Inflammatory macrophage (primary cell): ENCODE results near the gene PPP1R3A.
"Not testable (repeated sequence)": the region's sequence is repeated elsewhere in the genome, so short reads cannot be mapped to it uniquely, and the experiment has no call there.

Source experiments
- DNase-seq, 2 donors: peaks; one replicate each; pipeline ENCODE4 v3.0.0-alpha.2; 2020 to 2022
- total RNA-seq, 18 experiments: gene quantifications; one replicate each; lab custom pipeline; 2026; ENCODE audit warnings: mixed read lengths in 6 of 18, inconsistent platforms in 2 of 18; lab: John Stamatoyannopoulos, UW

The PPP1R3A gene
- 0 to 0.18 (median 0) reads per million in 18 experiments for total RNA-seq

- no peak for DNase-seq
These were observed at the start of gene PPP1R3A for GRCh38 chr7:113918946-113919345. Gene PPP1R3A (minus strand): TSS chr7:113919009. CDS start chr7:113918996, 13 bp downstream.

- no peak for DNase-seq
These were observed 44.5 kb upstream of the PPP1R3A start for GRCh38 chr7:113963356-113963755.

DNA sequence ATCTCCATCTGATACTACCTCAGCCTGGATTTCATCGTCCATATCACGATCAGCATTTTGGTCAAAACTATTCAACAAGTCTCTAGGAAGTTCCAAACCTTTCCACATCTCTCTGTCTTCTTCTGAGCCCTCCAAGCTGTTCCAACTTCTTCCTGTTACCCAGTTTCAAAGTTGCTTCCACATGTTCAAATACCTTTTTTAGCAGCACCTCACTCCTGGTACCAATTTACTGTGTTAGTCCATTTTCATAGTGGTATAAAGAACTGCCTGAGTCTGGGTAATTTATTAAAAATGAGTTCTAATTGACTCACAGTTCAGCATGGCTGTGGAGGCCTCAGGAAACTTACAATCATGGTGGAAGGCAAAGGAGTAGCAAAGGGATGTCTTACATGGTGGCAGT lies 41.1 kb upstream of the PPP1R3A start:
- DNase-seq: no peak

DNA sequence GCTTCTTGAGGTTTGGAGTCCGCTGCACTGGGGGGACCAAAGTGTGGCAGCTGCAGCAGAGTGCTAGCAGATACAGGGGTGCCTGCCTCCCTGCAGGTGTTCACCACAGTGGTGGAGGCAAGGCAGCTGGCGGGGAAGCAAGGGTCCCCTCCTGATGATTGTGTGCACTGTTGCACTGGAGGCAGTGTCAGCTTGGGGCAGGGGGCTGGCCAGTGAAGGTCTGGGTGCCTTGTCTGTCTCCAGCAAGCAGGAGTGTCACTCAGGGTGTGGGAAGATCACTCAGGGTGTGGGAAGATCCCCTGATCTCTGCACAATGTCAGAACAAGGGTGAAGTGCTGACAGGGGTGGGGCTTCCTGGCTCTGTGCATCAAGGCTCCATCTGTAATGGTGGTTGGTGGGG lies 36.3 kb upstream of the PPP1R3A start:
- no peak for DNase-seq

GRCh38 chr7:113953553-113953952 lies 34.7 kb upstream of the PPP1R3A start:
- no peak for DNase-seq

- DNase-seq: no peak
These were observed 26.5 kb upstream of the PPP1R3A start for GRCh38 chr7:113945018-113945938.

DNA sequence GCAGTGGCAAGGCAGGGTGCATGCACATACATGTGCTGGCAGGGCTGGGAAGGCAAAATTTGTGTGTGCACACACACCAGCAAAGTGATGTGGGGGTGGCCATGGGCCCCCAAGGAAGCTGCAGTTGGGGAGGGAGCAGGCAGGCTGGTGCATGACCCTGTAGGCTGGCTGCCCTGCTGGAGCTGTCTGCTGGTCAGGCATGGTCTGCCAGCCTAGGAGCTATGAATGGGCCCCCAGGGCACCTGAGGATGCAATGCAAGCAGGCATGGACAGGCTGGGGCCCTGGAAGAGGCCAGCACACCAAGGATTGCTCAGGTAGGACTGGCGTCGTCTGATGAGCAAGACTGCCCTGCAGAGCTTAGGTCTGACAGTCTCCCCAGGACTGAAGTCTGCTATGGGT lies 18.2 kb upstream of the PPP1R3A start:
- no peak for DNase-seq

DNA sequence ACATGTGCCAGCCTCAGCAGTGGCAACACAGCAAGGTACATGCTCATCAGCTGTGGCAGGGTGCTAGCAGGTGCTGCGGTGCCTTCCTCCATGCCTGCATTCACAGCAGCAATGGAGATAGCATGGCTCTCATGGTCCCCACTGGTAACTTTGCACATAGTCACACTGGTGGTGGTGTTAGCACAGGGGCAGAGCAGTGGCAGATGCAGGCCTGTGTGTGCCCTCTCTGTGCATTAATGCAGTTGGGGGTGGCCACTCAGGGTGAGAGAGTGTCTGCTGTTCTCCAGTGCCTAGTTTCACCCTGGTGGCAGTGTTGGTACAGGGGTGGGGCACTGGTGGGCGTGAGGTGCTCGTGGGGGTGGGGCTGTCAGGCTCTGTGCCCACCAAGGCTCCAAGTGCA lies 17.7 kb upstream of the PPP1R3A start:
- DNase-seq: no peak

- not testable (repeated sequence) for DNase-seq
These were observed 10.6 kb upstream of the PPP1R3A start for GRCh38 chr7:113929389-113929788.

DNA sequence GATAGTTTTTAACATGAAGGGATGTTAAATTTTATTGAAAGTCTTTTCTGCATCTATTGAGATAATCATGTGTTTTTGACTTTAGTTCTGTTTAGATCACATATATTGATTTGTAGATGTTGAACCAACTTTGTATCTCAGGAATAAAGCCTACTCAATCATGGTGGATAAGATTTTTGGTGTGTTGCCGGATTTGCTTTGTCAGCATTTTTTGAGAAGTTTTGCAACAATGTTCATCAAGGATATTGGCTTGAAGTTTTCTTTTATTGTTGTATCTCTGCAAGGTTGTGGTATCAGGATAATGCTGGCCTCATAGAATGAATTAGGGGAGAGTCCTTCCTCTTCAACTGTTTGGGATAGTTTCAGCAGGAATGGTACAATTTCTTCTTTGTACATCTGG lies 9.3 kb upstream of the PPP1R3A start:
- no peak for DNase-seq

DNA sequence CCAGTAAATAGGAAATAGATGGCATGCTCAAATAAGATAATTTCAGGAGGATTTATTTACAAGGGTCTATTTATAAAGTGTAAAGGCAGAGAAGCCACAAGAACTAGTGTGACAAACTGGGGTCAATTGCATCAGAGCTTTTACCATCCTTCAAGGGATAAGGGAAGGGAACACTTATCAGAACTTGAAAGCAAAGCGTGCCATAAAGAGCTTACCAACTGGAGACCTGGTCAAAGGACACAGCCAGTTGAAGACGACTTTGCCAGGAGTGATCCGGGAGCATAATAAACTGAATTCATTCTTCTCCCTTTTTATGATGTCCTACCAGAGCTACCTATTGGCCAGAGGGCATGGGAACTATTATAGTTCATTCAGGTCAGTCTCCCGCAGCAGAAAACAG lies 3.2 kb upstream of the PPP1R3A start:
- DNase-seq: no peak

DNA sequence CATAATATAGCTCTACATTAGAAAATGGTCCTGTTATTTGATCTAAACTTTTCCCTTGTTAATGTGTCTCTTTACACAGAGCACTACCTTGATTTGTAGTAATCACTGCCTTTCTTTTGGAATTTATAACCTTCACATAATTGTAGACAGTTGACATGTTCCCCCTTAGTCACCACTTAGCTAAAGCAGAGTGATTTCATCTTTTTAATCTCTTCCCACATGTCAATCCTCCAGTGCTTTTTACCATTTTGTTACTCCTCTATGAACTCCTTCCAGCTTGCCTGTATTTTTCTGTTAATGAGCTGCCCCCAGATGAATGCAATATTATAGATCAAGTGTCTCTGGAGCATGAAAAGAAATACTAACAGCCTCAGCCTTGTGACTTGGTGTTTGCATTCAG lies 2.6 kb upstream of the PPP1R3A start:
- DNase-seq: no peak

GRCh38 chr7:113917840-113918239 lies 969 bp downstream of the PPP1R3A start:
- DNase-seq: no peak

DNA sequence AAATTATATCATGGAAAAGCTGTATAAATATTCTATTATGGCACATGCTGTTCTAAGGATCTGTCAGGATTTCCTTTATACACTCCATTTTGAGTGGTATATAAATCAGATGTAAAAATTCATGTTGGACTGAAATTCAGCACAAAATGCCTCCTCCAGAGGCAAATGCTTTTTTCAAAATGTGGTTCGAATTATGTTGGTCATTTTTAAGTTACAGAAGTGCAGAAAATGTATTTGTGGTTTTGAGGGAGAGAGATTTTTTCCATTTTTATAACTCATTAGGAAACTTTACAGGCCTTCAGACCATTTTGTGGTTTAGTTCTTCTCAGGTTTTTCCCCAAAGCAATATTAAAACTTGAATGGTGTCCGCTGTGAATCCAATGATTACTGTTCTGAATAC lies 2.9 kb downstream of the PPP1R3A start:
- DNase-seq: no peak

DNA sequence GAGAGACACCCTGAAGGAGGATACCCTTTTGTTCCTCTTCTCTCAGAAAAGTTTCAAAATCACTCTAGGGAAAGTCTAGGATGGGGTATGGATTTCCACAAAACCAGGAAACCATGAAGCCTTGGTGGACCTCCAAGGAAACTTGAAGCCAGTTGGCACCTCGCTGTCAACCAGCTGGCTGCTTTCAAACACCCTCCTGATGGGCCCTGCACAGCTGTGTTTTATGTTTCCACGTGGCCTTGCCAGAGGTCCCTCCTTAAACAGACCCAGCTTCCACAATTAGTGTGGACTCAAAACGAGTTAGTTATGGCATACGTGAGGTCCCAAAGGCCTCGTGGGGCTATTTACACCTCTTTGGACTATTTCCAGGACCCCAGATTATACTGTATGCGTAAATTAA lies 5.9 kb downstream of the PPP1R3A start:
- DNase-seq: no peak

DNA sequence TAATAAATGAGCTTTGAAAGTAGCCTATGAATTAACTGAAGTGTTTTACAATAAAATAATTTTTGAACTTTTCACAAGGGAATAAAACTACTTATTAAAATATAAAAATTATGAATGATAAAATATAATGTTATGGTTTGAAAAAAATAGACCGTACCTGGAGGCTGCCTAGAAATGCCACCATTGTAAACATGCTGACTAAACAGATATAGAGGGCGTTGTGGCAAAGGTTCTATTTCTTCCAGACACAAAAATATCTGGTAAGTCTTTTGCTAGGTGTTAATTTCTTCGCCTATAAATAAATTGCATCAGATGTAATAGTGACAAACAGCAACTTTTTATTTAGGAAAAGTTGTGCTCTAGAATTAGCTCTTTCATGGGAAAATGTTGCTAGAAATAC lies 11.2 kb downstream of the PPP1R3A start:
- no peak for DNase-seq

- no peak for DNase-seq
These were observed 14.3 kb downstream of the PPP1R3A start for GRCh38 chr7:113904521-113904920.

- DNase-seq: no peak
These were observed 26.0 kb downstream of the PPP1R3A start for GRCh38 chr7:113892818-113893217.

DNA sequence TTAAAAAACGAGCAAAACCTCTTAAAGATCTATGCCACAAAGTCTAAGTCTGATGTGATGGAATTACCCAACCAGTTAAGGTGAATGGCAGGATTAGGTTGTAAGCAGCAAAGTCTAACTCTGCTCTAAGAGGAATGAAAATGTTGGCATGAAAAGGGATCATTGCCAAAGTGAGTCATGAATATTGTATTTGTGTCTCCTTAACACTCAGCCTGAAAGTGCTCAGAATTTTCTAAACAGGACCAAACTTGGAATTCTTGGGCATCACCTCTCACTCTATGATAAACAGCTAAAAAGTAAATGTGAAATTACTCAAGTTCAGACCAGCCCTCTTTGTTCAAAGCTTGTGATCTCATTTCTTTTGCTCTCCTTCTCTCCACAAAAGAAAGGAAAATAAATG lies 27.0 kb downstream of the PPP1R3A start:
- no peak for DNase-seq

- DNase-seq: no peak
These were observed 27.8 kb downstream of the PPP1R3A start for GRCh38 chr7:113891031-113891350.

- no peak for DNase-seq
These were observed 28.3 kb downstream of the PPP1R3A start for GRCh38 chr7:113890331-113891030.

DNA sequence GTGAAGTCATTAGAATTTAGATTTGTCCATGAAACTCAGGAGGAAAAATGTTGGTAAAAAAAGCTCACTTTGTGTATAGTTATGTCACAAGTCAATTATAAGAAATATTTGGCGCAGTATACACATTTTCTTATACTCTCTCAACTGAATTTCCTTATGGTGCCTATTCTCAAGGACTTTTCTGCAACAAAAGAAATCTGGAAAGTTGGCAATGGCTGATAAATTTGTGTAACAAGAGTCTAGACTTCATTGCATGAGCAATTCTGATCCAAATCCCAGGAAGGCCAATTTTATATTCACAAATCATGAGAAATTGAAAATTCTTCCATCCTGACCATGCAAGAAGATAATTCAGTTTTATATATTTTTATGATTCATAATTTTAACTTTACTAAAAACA lies 35.7 kb downstream of the PPP1R3A start:
- no peak for DNase-seq

- DNase-seq: no peak
These were observed 38.2 kb downstream of the PPP1R3A start for GRCh38 chr7:113880559-113880958.

GRCh38 chr7:113878394-113878992 lies 40.3 kb downstream of the PPP1R3A start:
- no peak for DNase-seq
